HG03469 (cell line): ENCODE data around the gene IGF2BP2.
A peak's percentile ranks its signal among the peaks of the same experiment; 100 is the strongest.

Experiments used
- ATAC-seq: cut with Tn5 transposase; IDR thresholded peaks from one replicate; pipeline ENCODE4 v1.9.1; 2021; ENCODE audit warnings: mild to moderate bottlenecking, moderate library complexity, moderate number of reproducible peaks; ENCODE audit not compliant: unreplicated experiment

IGF2BP2 gene

DNA sequence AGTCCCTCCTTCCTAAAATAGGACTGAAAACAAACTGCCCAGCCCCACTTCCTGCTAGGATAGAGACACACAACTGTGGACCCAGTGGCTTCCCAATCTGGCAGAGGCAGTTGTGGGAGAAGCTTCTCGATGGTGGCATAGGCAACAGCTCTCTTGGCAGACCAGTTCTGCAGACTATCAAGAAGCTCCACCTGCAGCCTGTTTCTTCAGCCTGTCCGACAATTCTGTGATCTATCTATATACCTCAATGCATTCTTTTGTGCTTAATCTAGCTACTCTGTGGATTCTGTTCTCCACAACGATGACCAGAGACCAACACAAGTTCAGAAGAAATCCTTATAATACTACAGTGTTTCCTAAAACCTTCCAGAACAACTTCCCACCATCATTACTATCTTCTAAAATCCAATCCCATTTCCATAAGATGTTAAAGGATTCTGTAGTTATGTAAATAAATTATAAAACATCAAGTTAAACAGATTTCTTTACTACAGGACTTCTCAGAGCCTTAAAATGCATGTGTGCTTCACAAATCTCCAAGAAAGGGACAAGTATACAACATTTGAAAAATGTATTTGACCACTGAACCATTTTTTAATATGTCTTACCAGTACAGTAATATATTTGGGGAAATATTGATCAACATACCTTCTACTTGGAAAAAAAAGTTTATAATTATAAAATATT, 57.7 kb downstream of the IGF2BP2 start:
- no peak for ATAC-seq

DNA sequence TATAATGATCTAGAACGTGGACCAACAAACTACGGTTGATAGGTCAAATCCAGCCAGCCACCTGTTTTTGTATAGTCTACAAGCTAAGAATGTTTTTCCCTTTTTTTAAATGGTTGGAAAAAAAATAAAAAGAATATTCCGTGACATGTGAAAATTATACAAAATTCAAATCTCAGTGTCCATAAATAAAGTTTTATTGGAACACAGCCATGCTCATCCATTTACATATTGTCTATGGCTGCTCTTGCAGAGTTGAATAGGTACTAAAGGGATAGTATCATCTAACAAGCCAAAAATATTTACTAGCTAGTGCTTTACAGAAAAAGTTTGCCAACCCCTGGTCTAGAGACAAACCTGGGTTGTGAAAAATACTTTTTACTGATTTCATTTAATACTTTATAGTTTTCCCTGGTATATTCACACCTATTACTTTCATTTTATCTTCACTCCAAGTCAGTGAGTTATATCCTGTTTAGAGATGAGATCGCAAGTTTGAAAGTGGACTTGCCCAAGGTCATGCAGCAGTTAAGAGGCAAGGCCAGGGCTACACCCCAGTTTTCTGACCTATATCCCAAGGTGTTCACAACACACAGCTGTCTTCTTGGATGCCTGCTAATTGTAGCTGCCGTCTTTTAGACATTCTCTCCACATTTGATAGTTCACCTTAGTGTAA, 58.4 kb downstream of the IGF2BP2 start:
- ATAC-seq: no peak

DNA sequence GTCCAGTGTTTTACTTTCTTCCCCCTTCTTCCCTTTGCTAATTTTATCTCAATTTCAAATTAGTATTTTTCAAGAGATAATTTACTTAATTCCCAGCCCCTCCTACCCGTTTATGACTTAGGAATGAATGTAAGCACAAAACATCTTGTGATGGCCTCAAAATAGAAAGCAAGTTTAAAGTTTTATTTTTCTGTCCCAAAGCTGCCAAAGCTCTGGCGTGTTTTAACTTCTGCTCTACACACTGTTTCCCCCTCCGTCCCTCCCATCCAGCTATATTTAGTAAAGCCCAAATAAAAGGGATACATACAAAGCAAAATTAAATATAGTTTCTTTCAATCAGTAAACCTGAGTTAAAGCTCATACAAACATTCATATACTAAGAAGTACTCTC, 59.9 kb downstream of the IGF2BP2 start:
- ATAC-seq: no peak

DNA sequence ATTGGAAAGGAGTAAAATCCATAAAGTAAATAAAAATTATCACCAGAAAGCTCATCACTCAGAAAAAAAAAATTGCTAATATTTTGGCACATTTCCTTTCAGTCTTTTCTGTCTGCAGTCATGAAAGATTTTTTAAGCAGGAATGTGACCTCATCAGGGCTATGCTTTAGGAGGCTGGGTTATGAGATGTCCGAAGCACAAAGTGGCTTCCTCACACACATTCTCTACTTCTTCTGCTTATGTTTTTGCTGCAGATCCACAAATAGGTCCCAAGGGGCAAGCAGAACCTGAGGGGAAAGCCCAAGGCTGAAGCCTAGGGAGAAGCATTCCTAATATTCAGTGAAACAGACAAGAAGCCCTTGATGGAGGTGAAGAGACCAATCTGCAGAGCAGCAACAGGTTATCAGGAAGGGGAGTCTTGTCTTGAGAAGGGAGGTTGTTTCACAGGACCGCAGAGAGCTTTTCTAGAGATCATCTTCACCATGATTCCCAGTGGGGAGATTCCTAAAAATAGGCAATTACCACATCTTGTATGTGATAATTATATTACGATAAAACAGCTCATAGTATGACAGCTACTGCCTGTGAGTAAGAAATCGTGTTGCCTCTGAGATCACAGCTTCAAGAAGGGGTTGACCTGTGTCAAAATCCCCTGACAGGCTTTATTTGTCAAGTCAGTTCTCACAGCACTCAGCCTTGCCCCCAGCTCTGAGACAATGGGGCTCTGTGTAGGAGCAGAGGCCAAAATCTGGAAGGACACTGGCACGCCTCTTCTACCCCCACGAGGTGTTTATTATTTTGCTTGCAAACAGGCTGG, 60.5 kb downstream of the IGF2BP2 start:
- ATAC-seq: no peak

DNA sequence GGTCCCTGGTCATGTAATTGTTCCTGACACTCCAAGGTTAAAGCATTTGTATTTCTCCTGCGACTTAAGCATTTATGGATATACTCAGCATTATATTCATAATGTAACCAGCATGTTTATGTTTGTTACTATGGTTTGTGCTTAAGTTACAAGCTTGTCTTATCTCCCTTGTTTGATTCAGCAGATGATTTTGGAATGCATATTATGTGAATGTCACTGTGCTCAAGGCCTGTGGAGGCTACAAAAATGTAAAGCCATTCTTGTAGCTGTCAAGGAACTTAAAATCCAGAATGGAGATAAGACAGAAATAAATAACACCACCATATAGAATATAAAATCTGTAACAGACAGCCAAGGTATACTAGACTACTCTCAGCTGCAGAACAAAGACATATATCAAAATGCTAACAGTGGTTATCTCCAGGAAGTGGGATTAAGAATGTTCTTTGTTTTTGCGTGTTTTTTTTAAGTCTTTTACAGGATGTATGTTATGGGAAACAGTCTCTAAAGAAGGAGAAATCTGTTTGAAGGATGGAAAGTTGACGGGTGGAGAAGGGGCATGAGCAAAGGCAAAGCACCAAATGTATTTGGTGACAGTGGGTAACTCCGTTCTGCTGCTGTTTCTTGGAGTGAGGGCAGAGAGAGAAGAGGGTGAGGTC, 61.4 kb downstream of the IGF2BP2 start:
- no peak for ATAC-seq

DNA sequence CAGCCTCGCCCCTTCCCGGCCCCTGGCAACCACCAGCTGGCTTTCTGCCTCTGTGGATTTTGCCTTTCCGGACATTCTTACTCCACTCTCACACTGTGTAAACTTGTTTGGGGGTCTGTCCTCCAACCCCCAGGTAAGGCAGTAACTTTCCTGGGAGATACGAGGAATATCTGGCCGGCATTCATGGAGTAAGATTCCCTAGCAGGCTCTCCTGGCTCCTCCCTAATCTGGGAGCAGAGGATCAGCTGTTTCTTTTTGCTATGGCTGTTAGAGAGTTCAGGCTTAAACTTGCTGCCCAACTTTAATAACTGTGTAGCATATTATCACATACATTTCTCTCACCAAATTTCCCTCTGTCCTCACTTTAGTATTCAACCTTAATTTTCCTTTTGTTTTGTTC, 64.3 kb downstream of the IGF2BP2 start:
- ATAC-seq: no peak

DNA sequence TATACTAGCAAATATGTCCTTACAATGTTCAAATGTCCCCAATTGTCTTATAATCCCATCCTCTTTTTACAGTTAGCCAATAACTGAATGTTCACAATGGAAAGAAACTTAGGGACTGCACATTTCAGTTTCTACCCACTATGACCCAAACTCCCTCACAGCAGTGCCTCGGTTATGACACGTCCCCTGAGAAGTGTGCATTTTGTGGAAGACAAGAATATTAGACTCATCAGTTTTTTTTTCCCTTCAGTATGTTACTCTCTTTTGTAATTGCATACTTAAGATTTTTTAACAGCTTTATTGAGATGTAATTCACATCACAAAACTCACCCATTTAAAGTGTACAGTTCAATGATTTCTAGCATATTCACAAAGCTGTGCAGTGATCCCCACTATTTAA, 64.8 kb downstream of the IGF2BP2 start:
- ATAC-seq: no peak

DNA sequence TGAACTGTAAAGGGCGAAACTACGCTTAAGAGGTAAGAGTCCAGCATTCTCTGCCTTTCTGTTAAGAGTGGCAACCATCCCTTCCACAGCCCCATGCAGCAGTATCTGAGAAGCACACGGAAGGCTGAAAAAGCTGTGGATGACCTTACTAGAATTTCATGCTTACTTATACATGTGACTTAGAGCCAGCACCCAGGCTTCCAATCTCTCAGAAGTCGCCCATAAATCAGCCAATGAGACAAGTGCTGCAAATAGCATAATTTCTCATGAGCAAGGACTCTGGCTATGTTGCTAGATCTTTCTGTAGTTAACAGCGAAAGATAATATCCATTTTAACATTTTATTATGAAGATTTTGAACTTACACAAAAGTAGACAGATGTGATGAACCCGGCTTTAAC, 65.3 kb downstream of the IGF2BP2 start:
- ATAC-seq: no peak

DNA sequence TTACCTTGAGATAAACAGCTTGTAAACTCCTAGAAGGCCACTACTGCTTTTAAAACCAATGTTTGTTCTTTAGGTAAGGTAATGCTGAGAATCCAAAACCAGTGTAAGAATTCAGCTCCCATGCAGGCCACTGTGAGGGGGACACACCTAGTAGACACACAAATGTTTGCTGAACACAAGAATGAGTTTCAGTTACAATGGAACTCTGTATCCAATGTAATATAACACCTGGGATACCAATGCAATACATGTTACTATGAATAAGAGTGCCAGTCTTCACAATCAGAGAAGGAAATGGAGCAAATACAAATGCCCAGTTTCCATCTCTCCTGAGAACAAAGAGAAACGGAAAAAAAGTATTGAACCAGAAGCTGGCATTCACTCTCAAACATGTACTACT, 65.9 kb downstream of the IGF2BP2 start:
- ATAC-seq: no peak

DNA sequence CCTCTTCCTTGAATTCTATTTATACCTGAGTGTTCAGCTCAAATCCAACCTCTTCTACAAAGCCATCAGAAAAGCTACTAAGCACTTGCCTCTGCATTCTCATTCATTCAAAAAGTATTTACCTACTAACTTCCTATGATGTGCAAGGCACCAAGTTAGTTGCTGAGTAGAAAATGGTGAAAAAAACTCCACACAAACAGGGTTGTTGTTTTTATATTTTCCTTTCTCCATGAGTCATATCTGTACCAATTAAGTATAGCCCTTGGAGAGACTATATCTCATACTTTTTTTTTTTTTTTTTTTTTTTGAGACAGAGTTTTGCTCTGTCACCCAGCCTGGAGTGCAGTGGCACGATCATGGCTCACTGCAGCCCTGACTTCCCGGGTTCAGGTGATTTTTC, 67.7 kb downstream of the IGF2BP2 start:
- no peak for ATAC-seq

DNA sequence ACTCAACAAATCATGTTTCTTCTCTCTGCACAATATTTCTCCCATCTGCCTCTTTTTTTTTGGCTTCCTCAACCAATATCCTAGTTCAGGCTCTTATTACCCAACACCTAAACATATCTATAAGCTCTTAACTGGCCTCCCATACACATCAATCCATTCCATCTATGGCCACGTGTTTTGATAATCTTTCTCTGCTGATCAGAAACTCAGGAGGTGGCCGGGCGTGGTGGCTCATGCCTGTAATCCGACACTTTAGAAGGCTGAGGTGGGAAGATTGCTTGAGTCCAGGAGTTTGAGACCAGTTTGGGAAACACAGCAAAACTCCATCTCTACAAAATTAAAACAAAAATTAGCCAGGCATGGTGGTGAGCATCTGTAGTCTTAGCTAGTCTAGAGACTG, 68.4 kb downstream of the IGF2BP2 start:
- no peak for ATAC-seq

DNA sequence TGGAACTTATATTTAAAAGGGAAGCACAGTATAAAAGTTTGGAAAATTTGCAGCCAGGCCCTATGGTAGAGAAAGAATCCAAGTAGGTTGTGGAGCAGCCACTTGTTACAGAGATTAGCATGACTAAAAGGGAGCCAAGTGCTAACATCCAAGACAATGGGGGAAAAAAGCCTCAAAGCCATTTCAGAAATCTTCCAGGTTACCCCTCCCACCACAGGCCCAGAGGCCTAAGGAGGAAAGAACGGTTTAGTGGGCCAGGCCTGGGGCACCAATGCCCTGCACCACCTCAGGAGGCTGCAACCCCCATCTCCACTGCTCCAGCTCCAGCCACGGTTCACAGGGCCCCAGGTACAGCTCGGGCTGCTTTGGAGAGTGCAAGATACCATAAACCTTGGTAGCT, 69.9 kb downstream of the IGF2BP2 start:
- ATAC-seq: no peak

DNA sequence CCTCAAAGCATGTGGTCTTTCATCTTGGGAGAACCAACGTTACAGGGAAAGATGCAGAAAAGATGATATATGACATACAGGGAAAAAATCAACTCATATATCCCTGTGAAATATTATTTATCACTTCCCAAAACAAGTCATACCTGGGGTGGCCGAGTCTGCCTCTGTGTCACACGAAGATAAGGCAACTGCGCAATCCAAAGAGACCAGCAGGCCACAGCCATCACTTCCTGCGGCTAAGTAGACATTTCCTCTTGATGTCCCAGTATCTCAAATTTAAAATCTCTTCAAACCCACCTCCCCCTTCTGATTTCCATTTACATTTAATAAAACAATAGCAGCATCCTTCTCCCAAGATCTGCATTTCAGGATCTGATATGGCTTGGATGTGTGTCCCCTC, 71.5 kb downstream of the IGF2BP2 start:
- no peak for ATAC-seq

DNA sequence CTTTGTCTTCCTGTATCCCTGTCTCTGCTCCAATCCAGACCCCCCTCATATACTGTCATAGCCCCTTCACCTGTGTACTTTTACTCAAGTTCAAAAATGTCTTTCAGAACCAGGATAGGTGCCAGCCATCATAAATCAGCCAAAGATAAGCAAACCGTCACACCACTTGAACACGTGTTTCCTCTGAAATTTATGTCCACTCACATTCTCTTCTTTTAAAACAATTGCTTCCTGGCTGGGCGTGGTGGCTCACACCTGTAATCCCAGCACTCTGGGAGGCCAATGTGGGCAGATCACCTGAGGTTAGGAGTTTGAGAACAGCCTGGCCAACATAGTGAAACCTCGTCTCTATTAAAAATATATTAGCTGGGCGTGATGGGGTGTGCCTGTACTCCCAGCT, 74.1 kb downstream of the IGF2BP2 start:
- no peak for ATAC-seq

DNA sequence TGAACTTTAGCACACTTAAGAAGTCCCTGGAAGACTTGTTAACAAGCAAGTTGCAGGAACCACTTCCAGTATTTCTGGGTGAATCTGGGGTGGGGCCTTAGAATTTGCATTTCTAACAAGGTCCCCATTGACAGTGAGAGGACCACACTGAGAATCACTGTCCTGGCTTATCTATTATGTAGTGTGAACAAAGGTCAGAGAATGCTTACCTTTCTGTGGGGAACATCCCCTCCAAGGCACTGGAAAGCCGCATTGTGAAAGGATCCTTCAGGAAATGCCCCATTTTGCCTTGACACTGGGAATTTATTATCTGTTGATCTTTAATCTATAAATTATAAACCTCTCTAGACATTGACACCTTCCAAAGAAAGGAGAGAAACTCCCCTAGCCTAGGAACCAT, 74.8 kb downstream of the IGF2BP2 start:
- ATAC-seq: no peak

DNA sequence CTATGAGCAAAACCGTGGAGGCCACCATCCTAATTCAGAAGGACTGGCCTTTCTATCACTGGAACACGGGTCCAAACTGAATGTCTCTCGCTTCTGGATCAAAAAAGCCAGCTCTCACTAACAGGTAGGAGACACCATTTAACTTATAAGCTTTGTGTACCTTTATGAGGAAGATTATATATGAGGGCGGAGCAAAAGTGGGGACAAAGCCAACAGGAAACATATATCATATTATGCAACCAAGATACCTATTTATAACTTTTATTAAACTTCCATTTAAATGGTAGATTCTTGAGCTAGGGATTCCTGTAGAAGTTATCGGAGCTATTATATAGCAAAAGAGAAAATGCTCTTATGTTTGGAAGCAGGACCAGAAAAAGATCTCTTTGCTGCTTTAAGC, 78.4 kb downstream of the IGF2BP2 start:
- no peak for ATAC-seq

DNA sequence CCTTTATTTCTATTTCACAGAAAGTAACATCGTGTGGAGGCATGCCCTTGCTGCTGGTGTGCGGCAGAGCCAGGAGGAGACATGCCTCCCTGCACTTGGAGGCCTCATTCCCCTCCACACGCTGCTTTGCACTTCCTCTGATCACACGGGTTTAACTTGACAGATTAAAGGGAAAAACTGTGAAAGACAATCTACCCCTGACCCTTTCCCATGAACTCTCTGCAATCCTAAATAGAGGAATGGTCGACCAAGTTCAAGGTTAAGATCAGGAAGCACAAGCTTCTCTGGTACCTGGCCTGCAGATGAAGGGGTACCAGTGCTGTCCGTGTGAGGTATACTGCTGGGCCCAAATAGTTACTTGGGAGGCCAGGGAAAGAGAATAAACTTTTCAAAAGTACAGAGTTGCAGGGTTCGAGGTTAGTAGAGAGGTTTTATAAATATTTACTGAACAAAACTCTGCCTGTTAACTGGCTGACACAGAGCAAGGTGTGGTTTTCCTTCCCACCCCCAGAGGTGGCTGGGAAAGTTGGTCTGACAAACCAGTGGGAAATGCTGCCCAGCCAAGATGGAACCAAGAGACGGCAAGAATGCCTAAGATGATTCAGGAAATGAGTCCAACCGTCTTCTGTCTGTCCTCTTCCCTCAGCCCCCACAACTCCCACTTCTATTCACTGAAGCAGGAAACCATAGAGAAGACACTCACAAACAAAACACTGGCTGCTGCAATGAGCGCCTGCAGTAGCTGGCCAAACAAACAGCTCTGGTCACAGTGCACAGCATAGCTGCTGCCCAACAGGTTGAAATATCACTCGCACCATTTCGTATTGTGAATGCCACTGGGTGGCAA, 79.6 kb downstream of the IGF2BP2 start:
- ATAC-seq: peak; percentile 49

DNA sequence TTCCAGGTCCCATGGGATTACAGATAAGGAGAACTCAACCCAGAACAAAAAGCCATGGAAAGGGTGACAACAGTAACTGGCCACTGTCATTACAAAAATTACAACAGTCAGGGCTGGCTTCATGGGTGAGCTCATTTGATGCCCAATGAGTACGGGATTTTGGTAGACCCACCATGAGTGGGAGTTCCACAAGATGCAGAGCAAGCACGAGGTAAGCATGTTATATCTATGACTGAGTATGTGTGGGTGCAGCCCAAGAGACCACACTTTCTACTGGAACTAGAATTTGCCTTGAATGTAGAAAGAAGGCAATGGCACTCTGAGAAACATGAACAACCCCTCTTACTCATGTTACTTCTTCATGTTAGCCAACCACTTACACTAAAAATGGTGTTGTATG, 83.3 kb downstream of the IGF2BP2 start:
- ATAC-seq: no peak

DNA sequence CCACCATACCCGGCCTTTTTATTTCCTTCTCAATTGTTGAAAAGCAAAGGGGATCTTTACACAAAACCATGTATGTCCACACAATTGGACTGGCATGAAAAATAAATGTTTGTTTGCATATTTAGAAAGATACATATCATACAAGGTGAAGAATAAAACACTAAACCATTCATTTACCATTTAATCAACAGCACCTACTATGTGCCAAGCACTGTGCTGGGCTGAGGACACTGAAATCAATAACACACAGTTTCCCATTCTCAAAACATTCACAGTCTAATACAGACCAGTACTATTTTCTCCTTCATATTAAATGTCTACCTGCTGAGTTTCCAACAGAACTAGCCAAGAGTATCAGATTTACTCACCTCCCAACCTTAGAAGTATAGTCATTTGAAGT, 84.7 kb downstream of the IGF2BP2 start:
- no peak for ATAC-seq

DNA sequence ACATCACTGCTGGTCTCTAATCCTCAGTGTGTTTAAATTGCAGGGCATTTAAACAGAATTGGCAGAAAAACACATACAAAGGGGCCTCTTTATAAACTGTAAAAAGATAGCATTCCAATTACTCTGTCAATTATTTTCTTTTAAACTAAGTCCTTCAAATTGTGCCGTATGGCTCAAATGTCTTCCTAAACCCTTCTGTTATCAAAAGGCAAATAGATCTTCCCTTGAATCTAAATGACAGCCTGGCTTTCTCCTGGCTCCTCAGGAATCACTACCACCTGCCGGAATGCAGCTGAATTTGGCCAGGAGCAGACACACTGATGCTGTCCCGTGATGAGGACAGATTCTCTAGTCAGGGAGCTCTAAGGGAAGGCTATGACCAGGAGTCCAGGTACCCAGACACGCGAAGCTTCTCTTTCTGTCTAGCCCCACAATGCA, 85.6 kb downstream of the IGF2BP2 start:
- no peak for ATAC-seq
